Raji (cell line): ENCODE data around the gene RGSL1.

Experiments
- POLR2A ChIP-seq: IDR thresholded peaks from 2 replicates; pipeline ENCODE4 v1.6.1; 2011; ENCODE audit warnings: low read depth, low read length, control low read depth; ENCODE audit not compliant: insufficient read depth

The RGSL1 gene

DNA sequence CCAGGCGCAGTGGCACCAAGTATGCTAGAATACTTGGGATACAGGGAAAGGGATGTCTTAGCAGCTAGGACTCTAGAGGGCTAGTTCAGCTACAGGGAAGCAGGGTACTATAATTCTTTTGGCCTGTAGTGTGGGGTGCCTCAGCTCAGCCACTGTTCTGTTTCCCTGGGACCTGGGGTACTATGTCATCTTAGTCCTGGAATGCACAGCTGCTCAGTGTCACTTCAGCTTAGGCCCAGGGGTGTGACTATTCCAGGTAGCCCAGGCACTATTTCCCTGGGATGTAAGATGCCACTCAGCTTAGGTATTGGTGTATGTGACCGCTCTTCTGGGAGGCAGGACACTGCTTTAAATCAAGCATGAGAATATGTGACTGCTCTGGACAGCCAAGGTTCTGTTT lies 34.1 kb downstream of the RGSL1 start:
- TF ChIP-seq POLR2A: no peak

- no peak for TF ChIP-seq POLR2A
These were observed 34.7 kb downstream of the RGSL1 start for GRCh38 chr1:182484531-182485257.

- no peak for TF ChIP-seq POLR2A
These were observed 35.9 kb downstream of the RGSL1 start for GRCh38 chr1:182485861-182486260.

DNA sequence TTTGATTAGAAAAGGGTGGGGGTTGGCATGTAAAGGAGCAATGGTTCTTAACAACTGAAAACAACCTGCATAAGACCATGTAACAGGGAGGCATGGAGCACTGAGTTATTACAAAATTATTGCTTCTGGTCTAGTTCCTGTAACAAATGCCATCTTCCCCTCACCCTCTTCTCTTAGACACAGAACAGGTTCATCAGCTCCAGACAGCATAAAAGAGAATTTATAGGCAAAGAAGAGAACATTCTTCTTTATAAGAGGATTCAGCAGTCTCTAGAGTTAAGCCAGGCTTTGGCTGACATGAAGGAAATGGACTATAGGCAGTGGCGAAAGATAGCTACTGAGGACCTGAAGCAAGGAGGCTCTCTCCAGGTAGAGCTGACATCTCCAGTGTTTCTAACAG lies 38.9 kb downstream of the RGSL1 start:
- no peak for TF ChIP-seq POLR2A

DNA sequence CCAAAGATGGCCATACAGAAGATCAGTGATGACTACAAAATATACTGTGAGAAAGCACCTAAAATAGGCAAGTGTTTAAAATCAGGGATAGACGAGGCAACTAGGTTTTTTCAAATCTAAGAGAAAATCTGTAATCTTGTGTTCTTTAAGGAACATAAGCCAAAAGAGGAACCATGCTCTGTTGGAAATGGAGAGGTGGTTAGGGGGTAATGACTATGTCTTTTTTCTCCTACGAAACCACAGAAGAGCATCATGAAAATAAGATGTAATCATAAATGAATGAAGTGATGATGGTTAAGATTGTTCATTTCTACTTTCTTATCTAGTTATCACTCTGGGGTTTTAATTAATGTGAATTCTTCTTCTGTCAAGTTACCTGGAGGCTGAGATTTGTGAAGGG lies 43.1 kb downstream of the RGSL1 start:
- no peak for TF ChIP-seq POLR2A

- TF ChIP-seq POLR2A: no peak
These were observed 45.1 kb downstream of the RGSL1 start for GRCh38 chr1:182495002-182495401.

DNA sequence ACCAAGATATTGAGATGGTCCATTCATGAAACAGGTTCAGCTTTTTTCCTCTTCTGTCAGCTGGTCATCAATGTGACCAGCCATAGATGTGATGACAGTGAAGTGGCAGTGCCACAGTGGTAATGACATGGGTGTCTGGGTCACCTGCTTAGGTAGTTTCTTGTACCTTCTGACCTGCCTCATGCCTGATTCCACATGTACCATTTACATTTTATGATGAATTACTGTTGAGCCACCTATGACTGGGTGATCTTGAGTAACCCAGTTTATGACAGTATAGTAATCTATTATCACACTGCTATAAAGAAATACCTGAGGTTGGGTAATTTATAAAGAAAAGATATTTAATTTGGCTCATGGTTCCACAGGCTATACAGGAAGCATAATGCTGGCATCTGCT lies 45.7 kb downstream of the RGSL1 start:
- TF ChIP-seq POLR2A: no peak

DNA sequence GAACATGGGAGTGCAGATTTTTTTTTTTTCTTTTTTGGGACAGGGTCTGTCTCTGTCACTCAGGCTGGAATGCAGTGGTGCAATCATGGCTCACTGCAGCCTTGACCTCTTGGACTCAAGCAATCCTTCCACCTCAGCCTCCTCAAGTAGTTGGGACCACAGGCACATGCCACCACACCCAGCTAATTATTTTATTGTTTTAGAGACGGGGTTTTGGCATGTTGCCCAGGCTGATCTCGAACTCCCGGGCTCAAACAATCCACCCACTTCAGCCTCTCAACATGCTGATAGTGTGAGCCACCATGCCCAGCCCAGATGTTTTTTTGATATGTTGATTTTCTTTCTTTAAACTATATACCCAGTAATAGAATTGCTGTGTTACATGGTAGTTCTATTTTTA lies 57.7 kb downstream of the RGSL1 start:
- no peak for TF ChIP-seq POLR2A

- no peak for TF ChIP-seq POLR2A
These were observed 65.6 kb downstream of the RGSL1 start for GRCh38 chr1:182515556-182515955.

GRCh38 chr1:182520736-182521135 lies 70.8 kb downstream of the RGSL1 start:
- no peak for TF ChIP-seq POLR2A

DNA sequence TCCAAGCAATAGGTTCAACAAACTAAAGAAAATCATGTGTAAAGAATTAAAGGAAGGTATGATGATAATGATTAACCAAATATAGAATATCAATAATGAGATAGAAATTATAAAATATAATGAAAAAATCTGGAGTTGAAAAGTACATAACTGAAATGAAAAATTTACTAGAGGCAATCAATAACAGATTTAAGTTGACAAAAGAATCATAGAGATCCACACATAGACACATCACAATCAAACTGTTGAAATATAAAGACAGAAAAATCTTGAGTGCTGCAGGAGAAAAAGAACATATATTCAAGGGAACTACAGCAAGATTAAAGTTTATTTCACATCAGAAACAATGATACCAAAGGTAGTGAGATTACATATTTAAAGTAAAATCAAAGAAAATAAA lies 75.4 kb downstream of the RGSL1 start:
- TF ChIP-seq POLR2A: no peak

DNA sequence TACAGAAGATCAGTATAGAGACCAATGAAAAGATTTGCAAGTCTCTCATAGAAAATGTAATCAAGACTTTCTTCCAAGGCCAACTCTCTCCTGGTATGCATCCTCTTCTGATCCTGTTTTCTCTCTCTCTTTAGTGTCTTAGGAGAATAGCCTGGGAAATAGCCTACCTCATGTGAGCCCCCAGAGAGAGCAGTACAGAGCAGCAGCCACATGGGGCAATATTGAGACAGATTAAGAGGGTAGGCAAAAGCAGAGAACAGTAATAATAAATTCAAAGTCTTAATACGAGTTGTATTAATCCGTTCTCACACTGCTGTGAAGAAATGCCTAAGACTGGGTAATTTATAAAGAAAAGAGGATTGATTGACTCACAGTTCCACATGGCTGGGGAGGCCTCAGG lies 77.7 kb downstream of the RGSL1 start:
- no peak for TF ChIP-seq POLR2A

- TF ChIP-seq POLR2A: no peak
These were observed 84.0 kb downstream of the RGSL1 start for GRCh38 chr1:182533896-182534295.

DNA sequence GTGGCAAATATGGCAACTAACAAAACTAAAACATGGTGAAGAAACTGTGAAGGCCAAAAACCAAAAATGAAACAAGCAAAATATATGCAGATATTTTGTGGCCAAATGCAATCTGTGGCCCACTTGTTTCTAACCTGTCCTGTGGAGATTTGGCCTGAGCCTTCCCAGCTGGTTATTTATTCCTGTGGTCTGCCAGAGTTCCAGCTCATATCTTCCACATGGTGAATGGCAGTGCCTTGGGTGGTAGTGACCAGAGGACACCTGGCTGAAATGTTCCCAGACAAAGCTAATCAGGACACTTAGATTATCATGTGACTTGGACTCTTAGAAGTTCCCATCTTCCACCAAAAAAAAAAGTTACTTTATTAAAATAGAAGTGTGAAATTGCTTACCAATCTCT lies 99.4 kb downstream of the RGSL1 start:
- no peak for TF ChIP-seq POLR2A

GRCh38 chr1:182549811-182550210 lies 99.9 kb downstream of the RGSL1 start:
- no peak for TF ChIP-seq POLR2A

GRCh38 chr1:182552527-182552926 lies 102.6 kb downstream of the RGSL1 start:
- no peak for TF ChIP-seq POLR2A

- no peak for TF ChIP-seq POLR2A
These were observed 105.5 kb downstream of the RGSL1 start for GRCh38 chr1:182555493-182555892.

DNA sequence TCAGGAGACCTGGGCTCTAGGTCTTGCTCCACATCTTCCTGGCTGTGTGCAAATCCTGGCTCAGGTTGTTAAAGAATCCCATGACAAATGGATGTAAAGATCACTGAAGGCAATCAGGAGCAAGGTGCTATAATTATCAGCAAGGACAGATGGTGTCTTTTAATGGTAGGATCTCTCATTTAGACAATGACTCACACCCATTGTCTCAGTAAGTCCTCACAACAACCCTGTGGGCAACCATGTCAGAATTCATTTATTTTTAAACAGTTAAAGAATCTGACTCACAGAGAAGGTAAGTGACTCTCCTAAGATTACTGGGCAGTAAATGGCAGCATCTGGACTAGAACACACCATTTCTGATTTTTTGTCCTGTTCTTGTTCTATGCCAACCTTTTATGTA lies 106.3 kb downstream of the RGSL1 start:
- TF ChIP-seq POLR2A: no peak

GRCh38 chr1:182560392-182560984 lies 110.5 kb downstream of the RGSL1 start:
- TF ChIP-seq POLR2A: no peak
